Vagina (tissue), 2 donors: ENCODE results near the gene BACE2. TPM values are rescaled to one million over a fixed set of nuclear protein-coding genes. Genes with fewer than 3 reads are reported as not detected.

Source experiments
- DNase-seq, 2 donors: peaks; one replicate each; pipeline ENCODE4 v3.0.0-alpha.2; 2017; ENCODE audit errors: extremely low spot score in 2 of 2
- H3K27ac ChIP-seq: fragments of 200-600 bp; sonication (generic); one replicate; pipeline ENCODE4 v1.5.1; 2019
- H3K27me3 ChIP-seq: fragments of 200-600 bp; sonication (generic); one replicate; pipeline ENCODE4 v1.5.1; 2019
- H3K36me3 ChIP-seq, 2 donors: fragments of 200-600 bp; sonication (generic); one replicate each; pipeline ENCODE4 v1.5.1; 2017 to 2019
- H3K4me1 ChIP-seq: fragments of 200-600 bp; sonication (generic); one replicate; pipeline ENCODE4 v1.5.1; 2019
- H3K4me3 ChIP-seq, 2 donors: fragments of 200-600 bp; sonication (generic); 1 replicate in 1 of 2; 2 replicates in 1 of 2; pipeline ENCODE4 v1.5.1; 2016 to 2019
- H3K9me3 ChIP-seq: fragments of 200-600 bp; sonication (generic); one replicate; pipeline ENCODE4 v1.5.1; 2019
- CTCF ChIP-seq, 3 experiments: fragments of 450-650 bp in 2 of 3; fragments of 200-600 bp in 1 of 3; sonication (generic) in 1 of 3; IDR thresholded peaks; one replicate each; pipeline ENCODE4 v1.5.1; 2017 to 2019; ENCODE audit warnings: antibody characterized with exemption in 3 of 3, mild to moderate bottlenecking in 2 of 3, moderate library complexity in 2 of 3
- POLR2A ChIP-seq, 2 donors: fragments of 450-650 bp; IDR thresholded peaks; one replicate each; pipeline ENCODE4 v1.6.1; 2017; ENCODE audit warnings: antibody characterized with exemption in 2 of 2, mild to moderate bottlenecking in 2 of 2, moderate library complexity in 2 of 2
- POLR2AphosphoS5 ChIP-seq, 2 donors: sonication (generic); formaldehyde crosslinking; IDR thresholded peaks; one replicate each; pipeline ENCODE4 v1.9.0; 2017; ENCODE audit warnings: antibody characterized with exemption in 2 of 2, mild to moderate bottlenecking in 2 of 2, low read depth in 1 of 2; ENCODE audit not compliant: insufficient read depth in 1 of 2
- intact Hi-C: fragments of 100-400 bp; cut with DNase I; formaldehyde crosslinking; loops from one replicate; pipeline ENCODE4 v1.15.1; 2023
- microRNA-seq: library from miRNA; unstranded; fragments of <30 nt; microRNA quantifications from one replicate; pipeline ENCODE4, GENCODE V29; 2017; ENCODE audit warnings: borderline number of aligned reads, borderline replicate concordance
- small RNA-seq: library from RNA; depleted of rRNA; stranded (forward); fragments of <200 nt; gene quantifications from one replicate; pipeline ENCODE3, GENCODE V24; 2016
- total RNA-seq: library from RNA; depleted of rRNA; stranded (reverse); fragments of >200 nt; gene quantifications from one replicate; pipeline ENCODE4 v1.2.3, GENCODE V29; 2016

Gene BACE2
- total RNA-seq, 1 donor from 2014 or later, result 43.7 TPM

DNA sequence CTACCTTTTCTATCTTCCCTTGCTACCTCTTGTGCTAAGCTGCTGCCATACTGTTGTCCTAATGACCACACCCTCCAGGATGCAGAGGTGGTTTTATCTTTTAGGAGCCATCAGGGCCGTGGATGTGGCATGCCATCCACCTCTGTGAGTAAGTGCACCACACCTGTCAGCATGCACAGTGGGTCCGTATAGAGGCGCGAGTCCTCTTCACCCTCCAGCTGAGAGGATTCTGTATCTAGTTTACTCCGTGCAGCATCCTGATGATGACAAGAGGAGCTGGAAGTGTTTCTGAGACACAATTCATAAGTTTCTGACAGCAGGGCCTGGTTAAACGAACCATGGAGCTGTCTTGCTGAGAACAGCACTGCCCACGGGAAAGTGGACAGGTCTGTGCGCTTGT is 159.8 kb downstream of the BACE2 start:
- DNase-seq, result no peak
- intact Hi-C loops, result no loop called here
- no peaks in the 10 kb centered on the region for H3K36me3 ChIP-seq
- H3K9me3 ChIP-seq, result no peaks in the 10 kb centered on the region
- no peak for TF ChIP-seq POLR2AphosphoS5 (IDR thresholded peaks at IDR 0.05; ENCODE audit: insufficient read depth in 1 of 2, low read depth in 1 of 2)
- TF ChIP-seq POLR2A (IDR thresholded peaks at IDR 0.05), result no peak
- no peak for TF ChIP-seq CTCF (IDR thresholded peaks at IDR 0.05)
- no peak overlapping the region for H3K4me3 ChIP-seq
- no peak overlapping the region for H3K27ac ChIP-seq
- no peaks in the 10 kb centered on the region for H3K4me1 ChIP-seq
- no peaks in the 10 kb centered on the region for H3K27me3 ChIP-seq

- no peaks in the 10 kb centered on the region for H3K4me1 ChIP-seq
- H3K36me3 ChIP-seq, result no peaks in the 10 kb centered on the region
- no peaks in the 10 kb centered on the region for H3K27me3 ChIP-seq
- TF ChIP-seq POLR2A (IDR thresholded peaks at IDR 0.05) (no peak), POLR2AphosphoS5 (IDR thresholded peaks at IDR 0.05; ENCODE audit: insufficient read depth in 1 of 2, low read depth in 1 of 2) (no peak), CTCF (IDR thresholded peaks at IDR 0.05) (no peak)
- intact Hi-C loops, result no loop called here
- no peak for DNase-seq
- H3K4me3 ChIP-seq, result no peak overlapping the region
- H3K27ac ChIP-seq, result no peak overlapping the region
- H3K9me3 ChIP-seq, result no peaks in the 10 kb centered on the region
Measured at GRCh38 chr21:41328660-41329607, 161.0 kb downstream of the BACE2 start.

Small RNA genes within 50 kb of the gene (microRNA-seq; reads per million reads assigned to microRNA genes)
- not detected for gene MIR3197

Small RNA genes within 50 kb of the gene (small RNA-seq; reads per million reads assigned to genes)
- gene MIR3197, result not detected

Other genes with a start within 250 kb of the BACE2 start
- gene FAM3B, start 148.6 kb downstream of the BACE2 start, total RNA-seq, result 2.9 TPM
- 13.5 TPM for gene MX2, start 193.9 kb downstream of the BACE2 start, total RNA-seq